HG02943 (cell line): ENCODE results near the gene CHD2.
A peak's percentile ranks its signal among the peaks of the same experiment; 100 is the strongest.

Source experiments
- ATAC-seq: cut with Tn5 transposase; IDR thresholded peaks from one replicate; pipeline ENCODE4 v1.9.1; 2021; ENCODE audit warnings: mild to moderate bottlenecking, low read depth, moderate library complexity; ENCODE audit not compliant: unreplicated experiment

The CHD2 gene

GRCh38 chr15:92953566-92953965 lies 53.4 kb downstream of the CHD2 start:
- ATAC-seq, result no peak

- no peak for ATAC-seq
These were observed 53.9 kb downstream of the CHD2 start for GRCh38 chr15:92954002-92954401.

- no peak for ATAC-seq
These were observed 54.5 kb downstream of the CHD2 start for GRCh38 chr15:92954578-92954977.

- no peak for ATAC-seq
These were observed 55.6 kb downstream of the CHD2 start for GRCh38 chr15:92955706-92956105.

- no peak for ATAC-seq
These were observed 58.0 kb downstream of the CHD2 start for GRCh38 chr15:92958105-92958504.

GRCh38 chr15:92959219-92959618 lies 59.1 kb downstream of the CHD2 start:
- no peak for ATAC-seq

- ATAC-seq, result no peak
These were observed 61.0 kb downstream of the CHD2 start for GRCh38 chr15:92960996-92961681.

GRCh38 chr15:92962914-92963313 lies 62.8 kb downstream of the CHD2 start:
- no peak for ATAC-seq

GRCh38 chr15:92963794-92964193 lies 63.7 kb downstream of the CHD2 start:
- no peak for ATAC-seq

GRCh38 chr15:92968926-92969651 lies 69.0 kb downstream of the CHD2 start:
- no peak for ATAC-seq

GRCh38 chr15:92970656-92971055 lies 70.5 kb downstream of the CHD2 start:
- ATAC-seq, result no peak

GRCh38 chr15:92971081-92971480 lies 71.0 kb downstream of the CHD2 start:
- ATAC-seq, result no peak

GRCh38 chr15:92971713-92972112 lies 71.6 kb downstream of the CHD2 start:
- ATAC-seq, result no peak

- ATAC-seq, result no peak
These were observed 74.2 kb downstream of the CHD2 start for GRCh38 chr15:92974183-92974915.

GRCh38 chr15:92979011-92979701 lies 79.0 kb downstream of the CHD2 start:
- ATAC-seq, result no peak

GRCh38 chr15:92981333-92981732 lies 81.2 kb downstream of the CHD2 start:
- ATAC-seq, result no peak

GRCh38 chr15:92984161-92984560 lies 84.0 kb downstream of the CHD2 start:
- no peak for ATAC-seq

GRCh38 chr15:92989470-92989869 lies 89.3 kb downstream of the CHD2 start:
- ATAC-seq, result peak; percentile 69

- no peak for ATAC-seq
These were observed 89.9 kb downstream of the CHD2 start for GRCh38 chr15:92990031-92990430.

GRCh38 chr15:92992720-92993119 lies 92.6 kb downstream of the CHD2 start:
- ATAC-seq, result no peak

GRCh38 chr15:92997821-92998220 lies 97.7 kb downstream of the CHD2 start:
- ATAC-seq, result no peak
